GM19455 (cell line): ENCODE data around the gene PLEKHA4.
"Not testable (repeated sequence)": the region's sequence is repeated elsewhere in the genome, so short reads cannot be mapped to it uniquely, and the experiment has no call there.

Experiments
- ATAC-seq: cut with Tn5 transposase; IDR thresholded peaks from one replicate; pipeline ENCODE4 v1.9.1; 2021; ENCODE audit not compliant: unreplicated experiment

The PLEKHA4 gene

DNA sequence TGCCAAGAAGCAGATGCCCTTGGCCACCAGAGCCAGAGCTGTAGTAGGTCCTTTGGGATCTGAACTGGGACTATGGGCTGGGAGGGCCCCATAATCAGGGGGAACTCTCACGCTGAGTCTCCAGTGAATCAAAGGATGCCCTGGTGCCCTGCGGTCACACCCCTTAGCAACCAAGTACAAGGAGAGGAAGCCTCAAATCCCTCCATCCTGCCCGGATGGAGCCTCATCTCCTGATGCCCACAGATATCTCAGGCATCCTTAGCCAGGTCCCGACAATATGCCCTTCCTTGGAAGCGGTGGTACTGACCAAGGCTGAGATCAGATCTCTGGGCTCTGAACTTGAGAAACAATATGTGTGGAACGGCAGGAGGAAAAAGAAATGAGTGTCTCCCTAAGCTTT lies 1.7 kb downstream of the PLEKHA4 start:
- ATAC-seq = no peak

GRCh38 chr19:48862827-48863226 lies 5.6 kb downstream of the PLEKHA4 start:
- ATAC-seq = no peak

- no peak for ATAC-seq
Observed at GRCh38 chr19:48861313-48861712, 7.1 kb downstream of the PLEKHA4 start.

DNA sequence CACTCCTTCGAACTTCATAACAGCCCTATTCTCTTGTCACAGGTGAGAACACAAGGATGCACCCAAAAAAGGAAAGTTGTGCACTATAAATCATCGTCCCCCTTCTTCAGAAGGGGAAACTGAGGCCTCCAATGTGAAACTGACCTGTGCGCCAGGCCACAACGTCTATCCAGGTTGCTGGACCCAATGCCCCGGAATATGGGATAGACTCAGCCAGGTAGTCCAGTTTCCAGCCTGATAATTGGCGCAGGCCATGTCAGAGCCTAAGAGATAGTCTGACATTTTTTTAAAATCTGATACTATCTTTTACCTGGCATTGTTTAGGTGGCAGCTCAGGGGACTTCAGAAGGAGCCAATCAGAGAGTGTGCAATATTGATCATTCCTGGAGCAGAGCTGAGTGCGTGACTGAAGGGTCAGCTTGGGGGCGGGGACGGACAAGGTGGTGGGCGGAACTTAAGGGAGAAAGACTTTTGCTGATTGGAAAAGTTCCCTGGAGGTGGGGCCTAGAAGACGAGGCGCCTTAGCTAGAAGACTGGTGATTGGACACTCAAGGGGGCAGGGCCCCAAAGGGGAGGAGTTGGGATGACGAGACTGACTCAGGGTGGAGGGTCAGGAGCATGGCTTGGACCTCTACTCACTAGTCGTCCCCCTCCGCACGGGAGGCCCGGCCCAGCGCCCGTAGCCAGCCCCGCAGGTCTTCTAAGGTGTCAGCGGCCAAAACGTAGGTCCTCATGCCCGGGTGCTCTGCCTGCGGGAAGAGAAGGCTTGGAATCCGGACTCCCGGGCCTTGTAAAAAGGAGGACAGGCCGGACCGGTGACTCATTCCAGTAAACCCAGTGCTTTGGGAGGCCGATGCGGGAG lies 8.5 kb downstream of the PLEKHA4 start:
- no peak for ATAC-seq

DNA sequence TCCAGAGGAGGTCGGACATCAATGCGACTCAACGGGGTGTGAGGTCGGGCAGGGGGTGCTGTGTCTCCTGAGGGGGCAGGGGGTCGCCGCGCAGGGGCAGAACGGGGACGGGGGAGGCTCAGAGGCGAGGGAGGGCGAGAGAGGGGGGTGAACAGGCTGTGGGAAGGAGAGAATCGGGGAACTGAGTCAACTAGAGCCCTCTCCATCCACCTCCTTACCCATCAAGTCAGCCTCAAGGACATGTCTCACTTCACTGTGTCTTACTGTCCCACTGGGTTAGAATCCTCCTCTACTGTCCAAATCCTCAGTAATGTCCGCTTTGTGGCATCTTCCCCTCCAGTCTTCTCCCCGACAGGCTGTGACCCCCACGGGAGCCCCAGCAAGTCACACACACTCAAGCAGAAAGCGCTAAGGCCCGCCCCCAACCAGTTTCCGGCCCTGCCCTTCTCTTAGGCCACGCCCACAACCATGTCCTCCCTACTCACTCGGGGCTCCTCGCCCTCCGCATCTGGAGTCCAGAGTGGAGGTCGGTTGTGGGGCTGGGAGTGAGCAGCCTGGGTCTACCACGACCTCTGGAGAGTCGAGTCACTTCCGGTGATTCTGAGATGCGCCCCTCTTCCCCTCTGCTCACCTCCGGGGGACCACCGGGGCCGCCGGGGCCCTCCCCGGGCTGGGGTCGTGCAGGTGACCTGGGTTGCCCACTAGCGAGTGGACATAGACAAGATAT lies 9.3 kb downstream of the PLEKHA4 start:
- ATAC-seq = no peak

DNA sequence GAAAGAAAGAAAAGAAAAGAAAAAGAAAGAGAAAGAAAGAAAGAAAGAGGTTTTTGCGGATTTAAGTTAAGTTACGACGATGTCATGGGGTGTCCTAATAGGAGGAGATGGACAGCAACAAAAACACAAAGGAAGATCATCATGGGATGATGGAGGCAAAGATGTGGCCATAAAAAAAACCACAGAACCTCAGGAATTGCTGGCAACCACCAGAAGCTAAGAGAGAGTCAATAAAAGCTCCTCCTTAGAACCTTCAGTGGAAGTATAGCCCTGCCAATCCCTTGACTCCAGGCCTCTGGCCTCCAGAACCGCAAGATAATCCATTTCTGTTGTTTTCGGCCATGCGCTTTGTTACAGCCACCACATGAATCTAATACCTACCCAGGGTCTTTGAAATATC lies 11.5 kb downstream of the PLEKHA4 start:
- ATAC-seq = no peak

DNA sequence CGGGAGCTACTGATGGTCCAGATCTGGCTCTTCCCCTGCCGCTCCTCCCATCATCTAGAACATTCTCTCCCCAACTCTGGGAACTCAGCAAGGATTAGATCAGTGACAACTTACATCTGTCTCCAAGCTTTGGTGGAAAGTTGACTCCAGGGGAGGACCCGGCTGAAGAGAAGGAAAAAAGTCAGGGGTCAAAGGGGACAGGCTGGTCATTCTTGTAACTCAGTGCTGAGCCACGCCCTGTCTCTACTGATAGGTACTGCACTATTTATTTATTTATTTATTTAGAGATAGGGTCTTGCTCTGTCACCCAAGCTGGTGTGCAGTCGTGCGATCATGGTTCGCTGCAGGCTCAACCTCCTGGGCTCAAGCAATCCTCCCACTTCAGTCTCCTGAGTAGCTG lies 14.3 kb downstream of the PLEKHA4 start:
- no peak for ATAC-seq

GRCh38 chr19:48853483-48853882 lies 14.9 kb downstream of the PLEKHA4 start:
- ATAC-seq = no peak

- no peak for ATAC-seq
Observed at GRCh38 chr19:48852292-48852691, 16.1 kb downstream of the PLEKHA4 start.

GRCh38 chr19:48846659-48847058 lies 21.8 kb downstream of the PLEKHA4 start:
- ATAC-seq = not testable (repeated sequence)

DNA sequence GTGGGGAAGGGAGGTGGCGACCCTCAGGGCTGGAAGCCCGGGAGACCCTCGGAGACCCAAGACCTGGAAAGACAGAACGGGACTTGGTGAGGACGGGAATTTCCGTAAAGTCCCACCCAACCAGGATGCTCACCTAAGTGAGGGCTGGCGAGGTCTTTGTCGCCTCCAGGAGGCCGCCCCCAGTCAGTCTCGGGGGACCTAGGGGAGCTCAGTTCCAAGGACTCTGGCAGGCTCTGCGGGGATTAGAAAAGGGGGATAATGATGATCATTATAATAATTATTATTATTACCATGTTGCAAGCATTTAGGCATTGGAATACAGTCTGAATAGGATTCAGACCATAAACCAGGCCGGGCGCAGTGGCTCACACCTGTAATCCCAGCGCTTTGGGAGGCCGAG lies 23.0 kb downstream of the PLEKHA4 start:
- no peak for ATAC-seq

GRCh38 chr19:48844472-48844871 lies 23.9 kb downstream of the PLEKHA4 start:
- ATAC-seq = no peak

DNA sequence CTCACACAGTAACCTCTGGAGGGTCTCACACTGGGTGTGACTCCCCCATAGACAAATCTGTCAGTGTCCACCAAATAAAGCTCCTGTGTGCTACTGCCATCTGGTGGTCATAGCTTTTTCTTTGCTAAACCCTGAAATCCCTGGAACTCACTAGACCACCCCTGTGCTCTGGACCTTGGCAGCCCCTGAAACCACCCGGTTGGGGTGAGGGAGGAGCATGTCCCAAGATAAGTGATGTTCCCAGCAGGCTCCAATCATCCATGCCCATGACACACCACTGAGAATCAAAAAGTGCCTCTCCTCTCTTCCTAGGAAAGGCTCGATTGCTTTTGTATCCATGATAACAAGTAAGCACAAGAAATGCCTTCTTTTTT lies 25.6 kb downstream of the PLEKHA4 start:
- no peak for ATAC-seq

DNA sequence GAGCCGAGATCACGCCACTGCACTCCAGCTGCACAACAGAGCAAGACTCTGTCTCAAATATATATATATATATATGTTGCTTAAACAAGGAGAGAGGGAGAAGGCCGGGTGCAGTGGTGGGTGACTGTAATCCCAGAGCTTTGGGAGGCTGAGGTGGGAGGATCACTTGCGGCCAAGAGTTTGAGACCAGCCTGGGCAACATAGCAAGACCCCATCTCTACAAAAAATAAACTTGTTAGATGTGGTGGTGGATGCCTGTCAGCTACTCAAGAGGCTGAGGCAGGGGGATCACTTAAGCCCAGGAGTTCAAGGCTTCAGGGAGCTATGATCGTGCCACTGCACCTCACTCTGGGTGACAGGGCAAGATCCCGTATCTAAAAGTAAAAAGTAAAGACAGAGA lies 26.8 kb downstream of the PLEKHA4 start:
- no peak for ATAC-seq

GRCh38 chr19:48841047-48841446 lies 27.4 kb downstream of the PLEKHA4 start:
- ATAC-seq = no peak

DNA sequence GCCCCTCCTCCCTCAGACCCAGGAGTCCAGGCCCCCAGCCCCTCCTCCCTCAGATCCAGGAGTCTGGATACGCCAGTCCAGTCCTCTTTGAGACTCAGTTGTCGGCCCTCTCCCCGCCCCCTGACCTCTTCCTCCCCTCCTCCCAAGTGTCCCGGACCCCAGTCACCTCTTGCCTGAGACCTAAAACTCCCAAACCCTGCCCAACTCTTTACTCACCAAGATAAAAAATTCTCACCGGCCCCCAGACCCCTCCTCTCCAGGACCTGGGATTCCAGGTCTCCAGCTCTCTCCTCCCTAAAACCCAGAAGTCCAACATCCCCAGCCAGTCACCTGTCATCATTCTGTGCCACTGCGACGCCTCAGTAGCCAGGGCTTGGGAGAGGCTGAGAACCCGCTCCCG lies 30.7 kb downstream of the PLEKHA4 start:
- no peak for ATAC-seq

GRCh38 chr19:48837051-48837524 lies 31.3 kb downstream of the PLEKHA4 start:
- peak; percentile 75 for ATAC-seq

- peak; percentile 4 for ATAC-seq
Observed at GRCh38 chr19:48836089-48837017, 32.1 kb downstream of the PLEKHA4 start, which contains the start of gene HSD17B14. TSS of gene HSD17B14 (minus strand) at chr19:48836491. CDS start at chr19:48836411, 80 bp downstream.

DNA sequence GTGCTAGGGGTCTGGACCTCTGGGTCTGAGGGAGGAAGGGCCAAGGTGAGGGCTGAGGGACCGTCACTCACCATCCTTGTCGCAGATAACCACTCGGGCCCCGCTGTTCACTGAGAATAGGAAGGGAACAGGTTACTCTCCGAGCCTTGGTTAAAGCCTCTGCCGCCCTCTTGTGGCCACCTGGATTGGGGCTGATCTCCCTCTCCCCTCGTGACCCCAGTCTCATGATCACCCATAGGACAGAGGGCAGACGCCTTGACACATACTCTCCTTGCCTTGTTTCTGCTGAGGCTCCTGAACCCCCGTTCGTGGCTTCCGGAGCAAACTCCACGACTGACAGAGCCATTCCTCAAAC lies 32.7 kb downstream of the PLEKHA4 start:
- no peak for ATAC-seq

DNA sequence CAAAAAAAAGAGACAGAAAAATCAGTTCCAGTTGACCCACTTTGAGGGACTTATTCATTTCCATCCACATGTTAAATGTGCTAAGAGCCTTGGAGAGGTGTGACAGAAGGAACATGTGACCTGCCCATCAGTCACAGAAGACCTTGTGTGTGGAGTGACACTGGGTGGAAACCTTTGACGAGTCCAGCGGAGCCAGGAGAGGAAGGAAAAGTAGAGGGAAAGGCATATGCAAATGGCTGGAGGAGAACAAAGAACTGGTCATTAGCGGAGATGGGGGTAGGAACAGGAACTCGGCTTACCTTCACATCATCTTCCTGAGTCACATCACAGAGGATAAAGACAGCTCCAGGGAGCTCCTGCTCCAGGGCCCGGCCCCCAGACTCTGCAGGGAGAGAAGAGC lies 34.4 kb downstream of the PLEKHA4 start:
- no peak for ATAC-seq

- ATAC-seq = no peak
Observed at GRCh38 chr19:48833049-48833448, 35.4 kb downstream of the PLEKHA4 start.
